ENCODE data around the gene ZNF865. TPM values are rescaled to one million over a fixed set of nuclear protein-coding genes. Genes with fewer than 3 reads are reported as not detected.

ZNF865 gene
- total and polyA plus RNA-seq, 2 of the 4 experiments (the other 2 are of a cell fraction), result under 0.01 to 4.6 TPM

- ChIA-PET POLR2A (ENCODE audit: unreplicated experiment) (no interaction called here), CTCF (no interaction called here)
- H2AFZ ChIP-seq (replicated peaks; ENCODE audit: low read length, poor library complexity), result no peak overlapping the region
- peaks cover 15% of the 10 kb centered on the region; the same call in 1 of the 2 replicates for H4K20me1 ChIP-seq (ENCODE audit: insufficient read depth, low read length)
- no peak overlapping the region for H3K18ac ChIP-seq (ENCODE audit: low read depth, low read length)
- no peak overlapping the region for H3K27ac ChIP-seq (ENCODE audit: insufficient read depth, low read length)
- no peak overlapping the region for H3K23ac ChIP-seq (ENCODE audit: low read depth, low read length)
- H4K91ac ChIP-seq (ENCODE audit: insufficient read depth, low read depth, low read length), result no peak overlapping the region
- BruUV-seq (replicated peaks), result no TSS peak
- no peak overlapping the region for H2AK5ac ChIP-seq (ENCODE audit: low read depth, low read length)
- H2AK9ac ChIP-seq (replicated peaks; ENCODE audit: low read depth, low read length, poor library complexity), result no peak overlapping the region
- DNase-seq (no peak), ATAC-seq (ENCODE audit: low read depth) (no peak)
- H3K9me1 ChIP-seq (ENCODE audit: insufficient read depth, low read length), result peaks cover 15% of the 10 kb centered on the region; the same call in 1 of the 2 replicates
- H2BK20ac ChIP-seq (ENCODE audit: low read depth, low read length), result no peak overlapping the region
- intact Hi-C loops (cut with micrococcal nuclease) (no loop called here), in situ Hi-C loops (cut with MboI; ENCODE audit: low sequenced_read_pairs) (no loop called here), dilution Hi-C loops (cut with HindIII; ENCODE audit: low sequenced_read_pairs, unreplicated experiment) (no loop called here)
- no peaks in the 10 kb centered on the region for H3K27me3 ChIP-seq (ENCODE audit: control insufficient read depth, insufficient read depth, low read length)
- H3K9me3 ChIP-seq (ENCODE audit: control insufficient read depth, insufficient read depth, low read length), result no peaks in the 10 kb centered on the region
- H3K79me1 ChIP-seq (ENCODE audit: low read depth in 1 of 2, low read length in 2 of 2), result peaks cover 15 to 48% of the 10 kb centered on the region in 2 experiments
- peaks cover 13% of the 10 kb centered on the region for H3K4me1 ChIP-seq (ENCODE audit: control insufficient read depth, insufficient read depth, low read length)
- H3K56ac ChIP-seq (ENCODE audit: extremely low read depth, insufficient read depth, low read length), result no peak overlapping the region
- no peak overlapping the region for H4K5ac ChIP-seq (ENCODE audit: low read depth, low read length)
- H3K14ac ChIP-seq (replicated peaks; ENCODE audit: low read depth, low read length), result no peak overlapping the region
- 73% methylated on average over 2 of the region's 9 CpGs; no CpG with 5 or more reads in 1 of the 2 experiments for WGBS, 2 experiments (ENCODE audit: extremely low coverage in 2 of 2, insufficient read length in 1 of 2)
- H2BK5ac ChIP-seq (ENCODE audit: low read depth, low read length, poor library complexity, severe bottlenecking), result no peak overlapping the region
- peaks cover 26% of the 10 kb centered on the region for H3K36me3 ChIP-seq (ENCODE audit: control insufficient read depth, insufficient read depth, low read length)
- no peak overlapping the region for H2BK120ac ChIP-seq (ENCODE audit: low read depth, low read length)
- H3K4me3 ChIP-seq (ENCODE audit: insufficient read depth, low read depth, low read length), result no peak overlapping the region
- no peak overlapping the region for H4K8ac ChIP-seq (ENCODE audit: low read depth in 2 of 2, low read length in 2 of 2)
- no peak overlapping the region for H3K4me2 ChIP-seq (ENCODE audit: low read depth, low read length)
- H3K9ac ChIP-seq (ENCODE audit: low read depth, low read length), result no peak overlapping the region
- no peak overlapping the region for H2BK15ac ChIP-seq (ENCODE audit: low read depth, low read length)
- TF ChIP-seq BHLHE40 (IDR thresholded peaks at IDR 0.05; ENCODE audit: low read depth, low read length) (no peak), RCOR1 (IDR thresholded peaks at IDR 0.05; ENCODE audit: insufficient replicate concordance, low read length) (no peak), POLR2A (IDR thresholded peaks at IDR 0.05; ENCODE audit: low read depth, low read length) (no peak), RFX5 (IDR thresholded peaks at IDR 0.05; ENCODE audit: low read depth, low read length) (no peak), NFE2L2 (IDR thresholded peaks at IDR 0.05; ENCODE audit: low read depth, low read length) (no peak), SMC3 (IDR thresholded peaks at IDR 0.05; ENCODE audit: low read depth, low read length) (no peak), CHD1 (IDR thresholded peaks at IDR 0.05; ENCODE audit: low read depth, low read length) (no peak), MAZ (IDR thresholded peaks at IDR 0.05; ENCODE audit: borderline replicate concordance, low read depth, low read length) (no peak), FOS (IDR thresholded peaks at IDR 0.05; ENCODE audit: low read depth, low read length) (no peak), CTCF (conservative IDR thresholded peaks at IDR 0.05; ENCODE audit: low read depth, low read length) (no peak), CEBPB (IDR thresholded peaks at IDR 0.05; ENCODE audit: low read depth, low read length) (no peak), RAD21 (IDR thresholded peaks at IDR 0.05; ENCODE audit: low read length) (no peak), MAFK (IDR thresholded peaks at IDR 0.05; ENCODE audit: low read depth, low read length) (no peak), MXI1 (IDR thresholded peaks at IDR 0.05; ENCODE audit: borderline replicate concordance, low read depth, low read length) (no peak)
- TF ChIP-seq, protein P1, sequence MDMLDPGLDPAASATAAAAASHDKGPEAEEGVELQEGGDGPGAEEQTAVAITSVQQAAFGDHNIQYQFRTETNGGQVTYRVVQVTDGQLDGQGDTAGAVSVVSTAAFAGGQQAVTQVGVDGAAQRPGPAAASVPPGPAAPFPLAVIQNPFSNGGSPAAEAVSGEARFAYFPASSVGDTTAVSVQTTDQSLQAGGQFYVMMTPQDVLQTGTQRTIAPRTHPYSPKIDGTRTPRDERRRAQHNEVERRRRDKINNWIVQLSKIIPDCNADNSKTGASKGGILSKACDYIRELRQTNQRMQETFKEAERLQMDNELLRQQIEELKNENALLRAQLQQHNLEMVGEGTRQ (IDR thresholded peaks at IDR 0.05; ENCODE audit: low read depth, low read length), result no peak
- TF ChIP-seq, protein P2, sequence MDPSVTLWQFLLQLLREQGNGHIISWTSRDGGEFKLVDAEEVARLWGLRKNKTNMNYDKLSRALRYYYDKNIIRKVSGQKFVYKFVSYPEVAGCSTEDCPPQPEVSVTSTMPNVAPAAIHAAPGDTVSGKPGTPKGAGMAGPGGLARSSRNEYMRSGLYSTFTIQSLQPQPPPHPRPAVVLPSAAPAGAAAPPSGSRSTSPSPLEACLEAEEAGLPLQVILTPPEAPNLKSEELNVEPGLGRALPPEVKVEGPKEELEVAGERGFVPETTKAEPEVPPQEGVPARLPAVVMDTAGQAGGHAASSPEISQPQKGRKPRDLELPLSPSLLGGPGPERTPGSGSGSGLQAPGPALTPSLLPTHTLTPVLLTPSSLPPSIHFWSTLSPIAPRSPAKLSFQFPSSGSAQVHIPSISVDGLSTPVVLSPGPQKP (IDR thresholded peaks at IDR 0.05; ENCODE audit: borderline replicate concordance, low read depth, low read length), result no peak
- H3K4ac ChIP-seq (ENCODE audit: low read depth, low read length), result no peak overlapping the region
Observed at GRCh38 chr19:55621205-55621672, 15.8 kb downstream of the ZNF865 start.

All from IMR-90 (cell line).